ENCODE measurements around the gene TFDP1.

TFDP1 gene

DNA sequence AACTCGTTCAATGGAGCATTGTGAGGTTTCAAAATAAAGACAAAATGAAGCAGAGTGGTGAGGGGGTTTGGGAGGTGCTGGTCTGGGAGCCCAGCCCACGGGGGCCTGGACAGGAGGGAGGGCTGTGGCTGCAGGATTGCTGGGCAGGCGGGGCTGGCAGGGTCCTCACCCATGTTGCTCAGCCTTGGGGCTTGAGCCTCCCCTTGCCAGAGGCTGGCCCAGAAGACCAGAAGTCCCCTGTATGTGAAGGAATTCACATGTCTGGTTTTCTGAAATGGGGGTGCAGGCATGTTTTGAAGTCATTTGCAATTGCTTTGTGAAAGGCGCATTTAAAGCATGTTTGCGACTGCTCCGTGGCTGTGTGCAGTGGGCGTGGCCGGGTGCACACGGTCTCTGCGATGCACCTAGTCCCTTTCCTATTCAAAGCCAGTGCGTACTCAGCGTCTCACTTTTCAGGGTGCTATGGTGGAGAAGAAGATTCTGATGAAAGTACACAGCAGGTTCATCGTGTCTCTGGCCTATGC lies 84.7 kb downstream of the TFDP1 start:
- DNase-seq: no peak

DNA sequence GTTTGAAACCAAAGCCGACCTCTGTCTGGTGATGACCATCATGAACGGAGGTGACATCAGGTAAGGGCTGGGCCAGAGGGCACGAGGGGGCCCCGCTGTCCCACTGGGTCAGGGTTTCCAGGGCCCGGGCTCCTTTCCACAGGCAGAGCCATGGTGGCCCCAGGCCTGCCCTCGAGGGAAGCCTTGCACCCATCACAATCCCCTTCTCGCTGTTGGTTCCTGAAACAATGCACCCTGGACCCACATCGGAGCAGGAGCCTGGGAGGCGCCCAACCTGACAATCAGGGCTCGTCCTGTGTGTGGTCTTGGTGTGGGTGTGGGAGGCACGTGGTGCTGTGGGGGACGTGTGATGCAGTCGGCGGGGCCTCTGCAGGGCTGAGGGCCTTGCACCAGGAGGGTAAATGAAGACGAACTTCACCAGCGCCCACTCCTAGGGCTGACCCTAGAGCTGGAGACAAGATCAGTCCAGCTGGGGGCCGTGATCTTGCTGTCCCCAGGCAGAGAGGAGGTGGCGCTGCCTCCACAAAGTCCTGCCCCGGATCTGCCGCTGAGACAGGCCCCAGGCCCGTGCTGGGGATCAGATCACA lies 85.3 kb downstream of the TFDP1 start:
- no peak for DNase-seq

GRCh38 chr13:113670541-113670940 lies 86.0 kb downstream of the TFDP1 start:
- DNase-seq: no peak

- no peak for DNase-seq
These were observed 86.8 kb downstream of the TFDP1 start for GRCh38 chr13:113671066-113672001.

- DNase-seq: no peak
These were observed 87.6 kb downstream of the TFDP1 start for GRCh38 chr13:113672002-113672651.
